GM21423 (cell line): ENCODE measurements around the gene SLC25A33.

ENCODE experiments used
- ATAC-seq: cut with Tn5 transposase; IDR thresholded peaks from one replicate; pipeline ENCODE4 v1.9.1; 2021; ENCODE audit warnings: mild to moderate bottlenecking, moderate library complexity; ENCODE audit not compliant: unreplicated experiment

Gene SLC25A33

DNA sequence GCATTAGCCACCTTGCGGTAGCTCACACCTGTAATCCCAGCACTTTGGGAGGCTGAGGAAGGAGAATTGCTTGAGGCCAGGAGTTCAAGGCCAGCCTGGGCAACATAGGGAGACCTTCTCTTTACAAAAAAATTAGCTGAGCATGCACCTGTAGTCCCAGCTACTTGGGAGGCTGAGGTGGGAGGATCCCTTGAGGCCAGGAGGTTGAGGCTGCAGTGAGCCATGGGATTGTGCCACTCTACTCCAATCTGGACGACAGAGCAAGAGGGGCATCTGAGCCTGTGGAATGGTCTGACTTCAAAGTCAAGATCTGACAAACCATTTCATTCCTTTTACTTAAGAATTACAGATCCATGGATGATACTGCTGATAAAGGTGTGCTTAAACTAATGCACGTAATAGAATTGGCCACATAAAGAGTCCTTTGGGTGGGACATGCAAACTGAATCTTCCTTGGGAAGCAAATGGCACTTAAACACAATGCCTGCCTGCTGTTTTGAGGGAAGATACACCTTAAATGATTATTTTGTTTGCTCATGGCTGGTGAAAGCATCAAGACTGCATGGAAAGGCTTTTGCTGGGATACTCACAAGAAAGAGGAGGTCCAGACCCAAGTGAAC is 47.0 kb downstream of the SLC25A33 start:
- no peak for ATAC-seq

DNA sequence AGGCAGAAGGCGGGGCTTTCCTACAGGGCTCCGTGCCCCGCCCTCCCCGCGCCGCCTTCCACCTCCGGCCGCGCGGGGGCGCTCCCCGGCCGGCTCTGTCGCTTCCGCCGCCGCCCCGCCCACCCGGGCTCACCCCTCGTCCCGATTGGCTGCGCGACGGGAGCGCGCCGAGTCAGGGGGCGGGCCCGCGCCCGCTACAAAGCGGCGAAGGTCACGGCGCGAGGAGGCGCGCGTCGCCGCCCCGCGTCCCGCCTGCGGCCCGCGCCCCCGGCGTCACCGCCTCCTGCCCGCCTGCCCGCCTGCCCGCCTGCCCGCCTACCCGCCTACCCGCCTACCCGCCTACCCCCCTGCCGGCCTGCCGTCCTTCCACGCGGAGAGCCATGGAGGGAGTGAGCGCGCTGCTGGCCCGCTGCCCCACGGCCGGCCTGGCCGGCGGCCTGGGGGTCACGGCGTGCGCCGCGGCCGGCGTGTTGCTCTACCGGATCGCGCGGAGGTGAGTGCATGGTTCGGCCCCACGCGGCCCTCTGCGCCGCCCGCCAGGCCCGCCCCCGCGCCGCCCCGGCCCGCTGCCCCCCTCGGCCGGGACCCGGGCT is 49.4 kb downstream of the SLC25A33 start, which contains the start of gene TMEM201:
Gene TMEM201 (plus strand): TSS at position 361 of the 593 bp plus-strand sequence. CDS start 20 bp downstream, at position 381.
- peak; percentile 76 for ATAC-seq

- peak; percentile 14 for ATAC-seq
Observed at GRCh38 chr1:9589144-9589718, 50.0 kb downstream of the SLC25A33 start.

DNA sequence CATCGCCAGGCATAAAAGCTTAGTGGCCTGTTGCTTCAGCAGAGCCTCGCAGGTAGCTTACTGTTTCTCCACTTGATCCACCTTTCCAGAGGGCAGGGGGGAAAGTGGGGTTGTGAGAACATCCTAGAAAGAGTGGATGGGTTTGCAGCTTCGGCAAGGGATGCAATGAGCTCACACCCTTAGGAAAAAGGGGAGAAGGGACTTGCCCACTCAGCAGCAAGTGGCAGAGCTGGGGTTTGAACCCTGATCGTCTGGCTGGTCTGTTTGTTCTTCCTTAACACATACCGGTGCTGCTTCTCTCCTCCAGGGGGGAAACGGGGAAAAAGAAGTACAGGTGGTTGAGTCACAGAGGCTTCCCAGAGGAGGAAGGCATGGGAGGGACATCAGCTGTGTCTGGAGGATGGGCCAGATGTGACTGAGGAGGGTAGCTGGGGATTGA is 50.5 kb downstream of the SLC25A33 start:
- no peak for ATAC-seq

- no peak for ATAC-seq
Observed at GRCh38 chr1:9590201-9590600, 50.9 kb downstream of the SLC25A33 start.

DNA sequence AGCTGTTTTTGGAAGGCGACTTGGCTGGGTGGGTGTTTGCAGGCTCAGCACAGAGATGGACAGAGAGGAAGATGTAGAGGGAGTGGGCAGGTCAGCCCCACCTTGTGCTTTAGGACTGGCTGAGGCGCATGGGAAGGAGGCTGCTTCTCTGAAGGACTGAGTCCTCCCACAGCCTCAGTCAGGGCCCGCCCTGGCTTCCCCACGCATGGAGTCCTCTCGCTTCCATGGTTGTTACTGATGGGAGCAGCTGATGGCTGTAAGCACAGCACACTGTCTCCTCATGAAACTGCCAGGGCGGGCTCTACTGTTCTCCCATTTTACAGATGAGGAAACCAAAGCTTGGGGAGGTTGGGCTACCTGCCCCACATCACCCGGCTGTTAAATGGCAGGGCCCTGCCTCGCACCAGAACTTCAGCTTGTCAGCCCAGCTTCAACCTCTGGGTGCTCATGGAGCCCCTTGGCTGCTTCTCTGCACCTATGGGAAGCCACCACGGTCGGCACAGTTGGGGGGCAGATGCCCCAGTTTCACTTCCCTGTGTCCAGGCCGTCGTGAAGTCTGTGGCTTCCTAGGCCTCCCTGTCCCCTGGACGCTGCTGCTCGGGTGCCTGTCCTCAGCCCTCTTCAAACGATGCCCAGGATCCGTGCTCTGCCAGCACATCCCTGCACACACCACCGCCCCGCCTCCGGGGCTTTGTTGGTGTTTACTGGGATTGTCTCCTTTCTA is 51.8 kb downstream of the SLC25A33 start:
- ATAC-seq = no peak

DNA sequence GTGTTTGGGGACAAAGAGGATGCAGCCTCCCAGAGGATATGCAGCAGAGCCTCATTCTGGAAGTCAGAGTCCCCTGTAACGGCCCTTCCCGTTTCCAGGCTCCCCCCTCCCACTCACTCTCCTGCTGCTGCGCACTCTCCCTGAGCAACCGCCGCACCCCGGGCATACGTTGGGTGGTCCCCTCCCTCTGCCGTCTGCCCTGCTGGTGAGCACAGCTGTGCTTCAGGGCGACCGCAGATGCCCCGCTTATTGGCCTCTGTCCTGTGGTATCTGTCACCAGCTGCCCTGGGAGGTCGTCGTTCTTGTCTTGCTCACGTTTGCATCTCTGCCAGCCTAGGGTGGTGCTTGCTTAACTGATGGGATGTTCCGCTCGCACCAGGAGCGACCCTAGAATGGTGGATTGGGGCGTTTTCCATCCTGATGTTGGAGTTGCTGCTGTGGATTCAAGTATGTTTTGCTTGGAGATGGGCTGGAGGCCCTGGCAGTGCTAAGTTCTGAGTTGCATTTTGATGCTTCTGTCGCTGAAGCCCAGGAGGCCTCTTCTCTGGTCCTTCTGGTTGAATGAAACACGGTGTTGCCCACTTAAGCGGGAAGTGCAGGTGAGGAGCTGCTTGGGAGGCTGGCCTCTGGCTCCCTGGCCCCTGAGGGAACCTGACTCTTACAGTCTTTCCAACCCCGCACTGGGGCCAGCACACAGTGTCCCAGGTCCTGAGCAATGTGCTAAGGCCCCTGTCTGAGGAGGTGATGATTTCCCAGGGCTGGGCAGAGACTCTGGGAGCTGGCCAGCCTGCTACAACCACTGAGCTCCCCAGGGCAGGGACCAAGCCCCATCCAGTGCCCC is 52.6 kb downstream of the SLC25A33 start:
- no peak for ATAC-seq

DNA sequence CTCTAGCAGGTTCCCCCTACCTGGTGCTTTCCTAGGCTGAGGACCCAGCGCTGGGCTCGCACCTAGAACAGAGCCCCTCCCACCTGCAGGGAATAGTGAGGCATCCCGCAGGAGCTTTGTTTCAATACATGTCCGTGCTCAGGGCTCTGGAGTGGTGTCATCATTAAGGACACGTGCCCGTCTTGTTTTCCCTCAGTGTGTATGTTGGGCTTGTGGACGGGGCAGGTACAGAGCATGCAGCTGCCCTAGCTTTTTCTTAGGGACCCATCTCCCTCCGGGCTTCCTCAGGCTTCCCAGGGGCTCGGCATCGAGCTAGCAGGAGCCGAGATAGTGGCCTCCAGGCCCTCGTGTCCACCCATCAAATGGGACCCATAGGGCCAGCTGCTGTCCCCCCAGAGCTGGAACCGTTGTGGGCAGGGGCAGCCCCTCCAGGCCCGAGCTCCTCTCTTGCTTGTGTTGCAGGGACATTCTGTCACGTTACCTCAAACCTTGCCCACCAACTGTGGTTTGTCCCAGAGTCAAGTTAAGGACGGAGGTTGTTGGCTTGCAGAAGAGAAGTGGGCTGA is 53.3 kb downstream of the SLC25A33 start:
- ATAC-seq = no peak

GRCh38 chr1:9593147-9593491 is 53.9 kb downstream of the SLC25A33 start:
- ATAC-seq = no peak

GRCh38 chr1:9593492-9594465 is 54.5 kb downstream of the SLC25A33 start:
- no peak for ATAC-seq

DNA sequence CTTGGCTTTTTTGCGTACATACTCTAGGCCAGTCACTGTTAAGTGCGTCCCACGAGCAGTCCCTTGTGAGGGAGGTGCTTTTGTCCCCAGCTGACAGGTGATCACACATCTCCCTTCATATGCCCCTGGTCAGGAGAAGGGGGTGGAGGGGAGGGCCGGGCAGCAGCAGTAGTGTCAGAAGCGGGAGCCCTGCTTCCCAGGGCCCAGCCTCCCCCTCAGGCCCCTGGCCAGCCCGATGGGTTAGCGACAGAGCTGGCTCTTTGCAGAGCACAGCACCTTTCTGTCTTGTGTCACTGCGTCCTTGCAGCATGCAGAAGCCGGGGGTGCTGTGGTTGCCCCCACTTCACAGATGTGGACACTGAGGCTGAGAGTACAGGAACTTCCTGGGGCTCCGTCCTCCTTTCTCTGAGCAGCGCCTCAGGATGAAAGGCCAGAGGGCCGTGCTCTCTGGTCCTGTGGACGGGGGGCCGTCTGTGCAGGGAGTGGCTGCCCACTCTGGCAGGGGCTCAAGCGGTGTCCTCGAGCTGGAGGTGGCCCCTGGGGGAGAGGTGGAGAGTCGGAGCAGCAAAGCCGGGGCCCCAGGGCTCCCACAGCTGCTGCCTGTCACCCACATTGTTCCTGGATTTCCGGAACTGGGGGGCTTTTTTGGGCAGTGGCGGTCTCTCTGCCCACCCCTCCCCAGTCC is 55.3 kb downstream of the SLC25A33 start:
- no peak for ATAC-seq

DNA sequence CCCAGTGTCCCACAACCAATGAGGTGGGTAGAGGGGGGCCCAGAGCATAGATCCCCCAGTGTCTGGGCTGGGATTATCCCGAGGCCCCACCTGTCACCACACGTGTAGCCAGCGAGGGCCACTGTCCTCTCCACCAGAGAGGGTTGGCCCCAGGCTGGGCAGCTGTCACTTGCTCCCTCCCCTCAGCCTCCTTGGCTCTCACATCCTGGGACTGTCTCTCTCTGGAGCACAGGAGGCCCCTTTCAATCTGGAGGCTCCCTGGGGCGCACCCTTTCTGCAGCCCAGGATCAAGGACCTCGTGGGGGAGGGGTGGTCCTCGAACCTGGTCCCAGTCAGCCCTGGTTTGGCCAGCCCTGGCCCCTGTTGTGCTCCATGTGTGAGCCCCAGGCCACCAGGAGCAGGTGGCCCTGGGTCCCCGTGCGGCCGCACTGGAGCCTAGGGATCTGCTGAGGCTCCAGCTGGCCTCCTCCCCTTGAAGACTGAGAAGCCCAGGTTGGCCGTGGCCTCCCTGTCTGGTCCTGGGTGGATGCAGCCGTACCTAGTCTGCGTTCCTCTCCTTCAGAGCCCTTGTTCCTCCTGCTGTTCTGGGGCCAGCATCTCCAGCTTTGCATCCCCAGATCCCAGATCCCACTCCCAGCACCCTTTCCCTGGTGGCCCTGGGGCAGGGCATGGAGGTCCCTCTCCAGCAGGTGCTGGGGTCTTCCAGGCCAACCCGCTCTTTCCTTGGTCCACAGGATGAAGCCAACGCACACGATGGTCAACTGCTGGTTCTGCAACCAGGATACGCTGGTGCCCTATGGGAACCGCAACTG is 56.1 kb downstream of the SLC25A33 start:
- no peak for ATAC-seq

DNA sequence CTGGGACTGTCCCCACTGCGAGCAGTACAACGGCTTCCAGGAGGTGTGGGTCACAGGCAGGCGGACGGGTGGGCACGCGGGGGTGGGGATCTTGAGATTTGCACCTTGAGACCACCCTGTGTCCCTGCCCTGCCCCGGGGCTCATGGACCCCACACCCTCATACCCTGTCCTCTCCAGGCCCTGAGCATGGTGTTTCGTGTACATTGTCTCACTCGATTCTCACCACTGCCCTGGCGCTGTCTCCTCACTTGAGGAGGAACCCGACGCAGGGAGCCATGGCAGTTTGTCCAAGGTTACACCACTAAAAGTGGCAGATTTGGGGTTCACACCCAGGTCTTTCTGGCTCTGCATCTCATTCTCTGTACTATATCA is 56.7 kb downstream of the SLC25A33 start:
- ATAC-seq = no peak

GRCh38 chr1:9596415-9597123 is 57.3 kb downstream of the SLC25A33 start:
- ATAC-seq = no peak

- no peak for ATAC-seq
Observed at GRCh38 chr1:9597361-9598315, 58.4 kb downstream of the SLC25A33 start.

DNA sequence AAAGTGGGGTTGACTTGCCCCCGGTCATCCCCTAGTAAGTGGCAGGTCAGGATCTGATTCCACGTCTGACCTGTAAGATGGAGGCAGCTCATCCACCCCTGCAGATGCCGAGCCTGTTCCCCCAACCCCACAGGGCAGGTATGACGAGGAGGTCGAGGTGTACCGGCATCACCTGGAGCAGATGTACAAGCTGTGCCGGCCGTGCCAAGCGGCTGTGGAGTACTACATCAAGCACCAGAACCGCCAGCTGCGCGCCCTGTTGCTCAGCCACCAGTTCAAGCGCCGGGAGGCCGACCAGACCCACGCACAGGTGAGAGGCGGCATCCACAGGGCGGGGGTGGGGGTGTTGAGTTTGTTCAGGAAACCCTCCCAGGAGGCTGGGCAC is 59.0 kb downstream of the SLC25A33 start:
- no peak for ATAC-seq
